ENCODE results near the gene PMM2. TPM values are rescaled to one million over a fixed set of nuclear protein-coding genes. Genes with fewer than 3 reads are reported as not detected.

The PMM2 gene
- total RNA-seq, 1 donor from 2014 or later: 29.9 TPM

DNA sequence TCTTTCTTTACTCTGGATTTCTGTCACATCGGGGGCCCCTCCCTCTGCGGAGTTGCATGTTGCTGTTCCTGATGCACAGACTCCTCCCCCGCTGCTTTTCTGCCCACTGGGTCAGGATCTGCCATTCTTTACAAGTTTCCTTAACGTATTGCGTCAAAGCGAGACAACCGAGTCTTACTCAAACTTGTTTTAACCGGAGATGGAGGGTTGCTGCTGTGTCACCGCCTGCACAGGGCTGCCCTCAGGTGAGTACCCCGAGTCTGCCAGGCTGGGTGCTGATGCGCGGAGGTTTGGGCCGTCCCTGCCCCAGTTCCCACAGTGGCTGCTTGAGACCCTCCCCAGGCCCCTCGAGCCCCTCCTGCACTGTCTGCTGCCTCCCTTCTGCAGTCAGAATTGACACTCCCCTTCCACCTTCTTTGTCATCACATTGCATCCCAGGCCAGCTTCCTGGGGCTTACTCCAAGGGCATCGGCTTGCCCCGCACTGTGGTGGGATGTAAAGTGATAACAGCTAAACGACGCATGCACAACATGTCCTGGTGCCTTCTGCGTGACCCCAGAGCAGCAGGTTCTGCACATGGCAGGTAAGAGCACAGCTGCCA is 51.9 kb downstream of the PMM2 start:
- TF ChIP-seq, protein P1, sequence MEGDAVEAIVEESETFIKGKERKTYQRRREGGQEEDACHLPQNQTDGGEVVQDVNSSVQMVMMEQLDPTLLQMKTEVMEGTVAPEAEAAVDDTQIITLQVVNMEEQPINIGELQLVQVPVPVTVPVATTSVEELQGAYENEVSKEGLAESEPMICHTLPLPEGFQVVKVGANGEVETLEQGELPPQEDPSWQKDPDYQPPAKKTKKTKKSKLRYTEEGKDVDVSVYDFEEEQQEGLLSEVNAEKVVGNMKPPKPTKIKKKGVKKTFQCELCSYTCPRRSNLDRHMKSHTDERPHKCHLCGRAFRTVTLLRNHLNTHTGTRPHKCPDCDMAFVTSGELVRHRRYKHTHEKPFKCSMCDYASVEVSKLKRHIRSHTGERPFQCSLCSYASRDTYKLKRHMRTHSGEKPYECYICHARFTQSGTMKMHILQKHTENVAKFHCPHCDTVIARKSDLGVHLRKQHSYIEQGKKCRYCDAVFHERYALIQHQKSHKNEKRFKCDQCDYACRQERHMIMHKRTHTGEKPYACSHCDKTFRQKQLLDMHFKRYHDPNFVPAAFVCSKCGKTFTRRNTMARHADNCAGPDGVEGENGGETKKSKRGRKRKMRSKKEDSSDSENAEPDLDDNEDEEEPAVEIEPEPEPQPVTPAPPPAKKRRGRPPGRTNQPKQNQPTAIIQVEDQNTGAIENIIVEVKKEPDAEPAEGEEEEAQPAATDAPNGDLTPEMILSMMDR (IDR thresholded peaks at IDR 0.05; ENCODE audit: insufficient read depth, low read length, poor library complexity, severe bottlenecking): no peak
- DNase-seq (ENCODE audit: low read depth): no peak
- Histone ChIP-seq H3K4me3 (ENCODE audit: low read depth, low read length) (no peak overlapping the region), H3K27me3 (ENCODE audit: control insufficient read depth, insufficient read depth, low read length) (no peaks in the 10 kb centered on the region), H3K36me3 (ENCODE audit: control insufficient read depth, insufficient read depth, low read length) (peaks cover 2% of the 10 kb centered on the region)

DNA sequence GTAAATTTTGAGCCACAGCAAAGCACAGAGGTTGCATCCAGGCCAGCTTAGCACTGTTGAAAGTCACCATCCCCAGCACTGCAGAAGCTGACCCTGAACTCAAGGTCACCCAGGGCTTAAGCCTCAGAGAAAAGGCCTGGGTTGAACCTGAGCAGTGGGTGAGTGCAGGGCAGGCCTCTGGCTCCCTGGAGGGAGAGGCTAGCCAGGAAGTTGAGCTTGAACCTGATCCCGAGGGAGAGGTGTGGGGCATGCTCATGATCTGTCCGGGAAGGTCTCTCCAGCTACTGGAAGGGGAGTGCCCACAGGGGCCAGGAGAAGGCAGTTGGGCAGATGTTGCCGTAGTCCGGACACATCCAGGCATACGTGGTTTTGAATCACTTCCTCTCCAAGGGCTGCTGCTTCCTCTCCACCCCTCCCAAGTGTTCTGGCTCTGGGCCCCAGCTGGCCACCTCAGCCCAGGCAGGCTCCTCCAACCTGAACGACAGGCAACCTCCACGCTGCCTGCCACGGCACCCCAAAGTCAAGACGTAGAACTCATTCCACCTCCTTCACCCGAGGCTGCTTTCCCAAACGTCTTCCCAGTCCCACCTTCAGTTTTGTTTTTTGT is 52.7 kb downstream of the PMM2 start:
- no peak for DNase-seq (ENCODE audit: low read depth)

DNA sequence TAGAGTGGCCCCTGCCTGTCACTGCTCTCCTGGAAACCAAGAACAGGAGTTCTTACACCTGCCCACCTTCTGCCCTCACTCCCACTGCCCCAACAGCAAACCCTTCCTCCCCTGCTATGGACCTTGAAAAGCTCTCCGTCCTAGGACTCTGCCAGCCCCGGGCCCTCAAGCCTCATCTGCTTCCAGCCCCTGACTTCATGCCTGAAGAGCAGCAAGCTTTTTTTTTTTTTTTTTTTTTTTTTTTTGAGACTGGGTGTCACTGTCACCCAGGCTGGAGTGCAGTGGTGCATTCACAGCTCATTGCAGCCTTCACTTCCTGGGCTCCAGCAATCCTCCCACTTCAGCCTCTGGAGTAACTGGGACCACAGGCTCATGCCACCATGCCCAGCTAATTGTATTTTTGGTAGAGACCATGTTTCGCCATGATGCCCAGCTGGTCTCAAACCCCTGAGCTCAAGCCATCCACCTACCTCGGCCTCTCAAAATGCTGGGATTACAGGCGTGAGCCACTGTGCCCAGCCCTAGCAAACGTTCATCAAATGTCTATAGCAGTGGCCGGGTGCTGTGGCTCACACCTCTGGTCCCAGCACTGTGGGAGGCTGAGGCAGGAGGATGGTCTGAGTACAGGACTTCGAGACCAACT is 54.2 kb downstream of the PMM2 start:
- TF ChIP-seq, protein P1 (IDR thresholded peaks at IDR 0.05; ENCODE audit: insufficient read depth, low read length, poor library complexity, severe bottlenecking): no peak
- H3K36me3 ChIP-seq (ENCODE audit: control insufficient read depth, insufficient read depth, low read length): peaks cover 3% of the 10 kb centered on the region
- DNase-seq (ENCODE audit: low read depth): no peak
- H3K4me3 ChIP-seq (ENCODE audit: low read depth, low read length): no peak overlapping the region
- H3K27me3 ChIP-seq (ENCODE audit: control insufficient read depth, insufficient read depth, low read length): no peaks in the 10 kb centered on the region

More for the DNA sequence above, 52.7 kb downstream of the PMM2 start:
- H3K4me3 ChIP-seq (ENCODE audit: low read depth, low read length): no peak overlapping the region
- no peaks in the 10 kb centered on the region for H3K27me3 ChIP-seq (ENCODE audit: control insufficient read depth, insufficient read depth, low read length)
- peaks cover 2% of the 10 kb centered on the region for H3K36me3 ChIP-seq (ENCODE audit: control insufficient read depth, insufficient read depth, low read length)
- TF ChIP-seq, protein P1 (IDR thresholded peaks at IDR 0.05; ENCODE audit: insufficient read depth, low read length, poor library complexity, severe bottlenecking): no peak

DNA sequence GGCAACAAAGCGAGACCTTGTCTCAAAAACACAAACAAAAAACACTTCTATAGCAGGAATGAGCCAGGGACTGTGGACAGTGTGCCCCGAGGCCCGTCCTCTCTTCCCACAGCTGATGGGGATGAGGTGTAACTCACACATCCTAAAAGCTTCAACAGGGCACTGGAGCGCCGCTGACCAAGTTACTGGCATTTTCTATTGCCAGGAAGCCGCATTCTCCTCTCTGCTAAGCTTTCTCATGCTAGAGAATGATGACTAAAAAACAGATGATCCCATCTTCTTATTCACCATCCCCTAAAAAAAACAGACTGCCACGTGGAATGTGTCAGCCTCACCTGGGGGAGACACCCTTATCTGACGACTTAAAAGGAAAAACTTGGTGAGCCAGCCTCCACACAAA is 54.9 kb downstream of the PMM2 start:
- peaks cover 3% of the 10 kb centered on the region for H3K36me3 ChIP-seq (ENCODE audit: control insufficient read depth, insufficient read depth, low read length)
- no peak overlapping the region for H3K4me3 ChIP-seq (ENCODE audit: low read depth, low read length)
- TF ChIP-seq, protein P1 (IDR thresholded peaks at IDR 0.05; ENCODE audit: insufficient read depth, low read length, poor library complexity, severe bottlenecking): no peak
- H3K27me3 ChIP-seq (ENCODE audit: control insufficient read depth, insufficient read depth, low read length): no peaks in the 10 kb centered on the region
- DNase-seq (ENCODE audit: low read depth): no peak

DNA sequence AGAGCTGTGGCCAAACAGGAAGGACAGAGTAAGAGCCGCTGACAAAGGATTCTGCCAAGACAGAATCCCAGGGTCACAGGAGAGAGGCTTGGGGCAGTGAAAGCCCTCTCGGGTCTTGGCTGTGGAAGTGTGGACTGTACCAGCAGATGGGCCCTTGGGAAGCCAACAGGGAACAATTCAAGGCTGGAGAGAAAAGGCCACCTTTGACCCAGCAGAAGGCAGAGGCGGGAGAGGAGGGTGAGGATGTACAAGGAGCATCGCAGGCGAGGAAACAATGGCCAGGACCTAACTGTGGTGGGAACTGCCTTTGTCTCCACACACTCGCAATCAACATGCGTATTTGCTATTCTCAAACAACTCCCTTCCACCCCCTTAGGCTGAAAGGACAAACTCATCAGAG is 55.5 kb downstream of the PMM2 start:
- DNase-seq (ENCODE audit: low read depth): no peak
- no peaks in the 10 kb centered on the region for H3K27me3 ChIP-seq (ENCODE audit: control insufficient read depth, insufficient read depth, low read length)
- H3K4me3 ChIP-seq (ENCODE audit: low read depth, low read length): no peak overlapping the region
- TF ChIP-seq, protein P1 (IDR thresholded peaks at IDR 0.05; ENCODE audit: insufficient read depth, low read length, poor library complexity, severe bottlenecking): no peak
- H3K36me3 ChIP-seq (ENCODE audit: control insufficient read depth, insufficient read depth, low read length): peaks cover 3% of the 10 kb centered on the region

Measured in kidney epithelial cell (primary cell).